HEK293 (cell line): Measurements from ENCODE around the gene RNF19B.

Experiments used
- CTCF ChIA-PET: fragments of 350-600 bp; formaldehyde crosslinking; extraction: SDS; loops from one replicate; lab custom pipeline; 2021; ENCODE audit warnings: antibody characterized with exemption; lab: Yijun Ruan, JAX
- POLR2A ChIA-PET: fragments of 300-600 bp; formaldehyde crosslinking; extraction: SDS; loops from one replicate; lab custom pipeline; 2020; ENCODE audit warnings: antibody characterized with exemption, inconsistent platforms; lab: Yijun Ruan, JAX
- H3K27ac ChIP-seq: fragments of 200-500 bp; sonication (Bioruptor generic); 2 replicates; pipeline ENCODE4 v1.5.1; 2014; ENCODE audit warnings: low read depth, low read length, control low read depth, inconsistent platforms; ENCODE audit errors: extremely low read depth
- H3K36me3 ChIP-seq, 2 experiments: fragments of 200-500 bp in 1 of 2; sonication (Bioruptor generic) in 1 of 2; 1 replicate in 1 of 2; 2 replicates in 1 of 2; pipeline ENCODE4 v1.5.1; 2014 to 2017; ENCODE audit warnings: inconsistent platforms in 2 of 2, low read length in 2 of 2; ENCODE audit not compliant: control insufficient read depth in 2 of 2, insufficient read depth in 1 of 2
- H3K4me1 ChIP-seq: fragments of 200-500 bp; sonication (Bioruptor generic); 2 replicates; pipeline ENCODE4 v1.5.1; 2014; ENCODE audit warnings: mild to moderate bottlenecking, low read length, inconsistent platforms; ENCODE audit not compliant: control insufficient read depth, insufficient read depth
- H3K4me3 ChIP-seq: 2 replicates; pipeline ENCODE4 v1.5.1; 2011; ENCODE audit warnings: low read depth, mild to moderate bottlenecking, control low read depth, low read length, moderate library complexity
- H3K9me3 ChIP-seq: fragments of 200-500 bp; sonication (Bioruptor generic); 2 replicates; pipeline ENCODE4 v1.5.1; 2014; ENCODE audit warnings: low read depth, low read length, inconsistent platforms; ENCODE audit not compliant: control insufficient read depth, insufficient read depth
- GLIS1 ChIP-seq: fragments of 450-650 bp; formaldehyde crosslinking; IDR thresholded peaks from 2 replicates; pipeline ENCODE4 v1.5.1; 2016; ENCODE audit warnings: missing biosample characterization, missing genetic modification characterization
- SP7 ChIP-seq: fragments of 450-650 bp; formaldehyde crosslinking; IDR thresholded peaks from 2 replicates; pipeline ENCODE4 v1.5.1; 2016; ENCODE audit warnings: missing biosample characterization, missing genetic modification characterization
- ZBTB1 ChIP-seq: fragments of 450-650 bp; formaldehyde crosslinking; IDR thresholded peaks from 2 replicates; pipeline ENCODE4 v1.5.1; 2016; ENCODE audit warnings: missing biosample characterization, missing genetic modification characterization
- ZFHX2 ChIP-seq: fragments of 450-650 bp; formaldehyde crosslinking; conservative IDR thresholded peaks from 2 replicates; pipeline ENCODE4 v1.5.1; 2016; ENCODE audit warnings: missing biosample characterization, missing genetic modification characterization
- ZNF184 ChIP-seq: fragments of 450-650 bp; IDR thresholded peaks from 2 replicates; pipeline ENCODE4 v1.5.1; 2018; ENCODE audit warnings: missing biosample characterization, mild to moderate bottlenecking, missing genetic modification characterization
- ZNF391 ChIP-seq: fragments of 450-650 bp; formaldehyde crosslinking; IDR thresholded peaks from 2 replicates; pipeline ENCODE4 v1.5.1; 2016; ENCODE audit warnings: low read depth, missing biosample characterization, missing genetic modification characterization, borderline replicate concordance
- ZNF561 ChIP-seq: fragments of 450-650 bp; IDR thresholded peaks from 2 replicates; pipeline ENCODE4 v1.5.1; 2018; ENCODE audit warnings: missing biosample characterization, missing genetic modification characterization, borderline replicate concordance
- ZNF626 ChIP-seq: fragments of 450-650 bp; sonication (Bioruptor Pico); formaldehyde crosslinking; IDR thresholded peaks from 2 replicates; pipeline ENCODE4 v1.5.1; 2018; ENCODE audit warnings: missing biosample characterization, missing genetic modification characterization, inconsistent platforms
- ZNF660 ChIP-seq: fragments of 450-650 bp; IDR thresholded peaks from 2 replicates; pipeline ENCODE4 v1.5.1; 2018; ENCODE audit warnings: missing biosample characterization, mild to moderate bottlenecking, missing genetic modification characterization
- ZNF670 ChIP-seq: fragments of 450-650 bp; formaldehyde crosslinking; IDR thresholded peaks from 2 replicates; pipeline ENCODE4 v1.5.1; 2016; ENCODE audit warnings: missing biosample characterization, missing genetic modification characterization, low read depth
- ZNF768 ChIP-seq: fragments of 450-650 bp; formaldehyde crosslinking; IDR thresholded peaks from 2 replicates; pipeline ENCODE4 v1.5.1; 2018; ENCODE audit warnings: missing biosample characterization, mild to moderate bottlenecking, missing genetic modification characterization
- ZNF776 ChIP-seq: fragments of 450-650 bp; formaldehyde crosslinking; IDR thresholded peaks from 2 replicates; pipeline ENCODE4 v1.5.0; 2017; ENCODE audit warnings: missing biosample characterization, missing genetic modification characterization, borderline replicate concordance
- ZSCAN23 ChIP-seq: fragments of 450-650 bp; formaldehyde crosslinking; IDR thresholded peaks from 2 replicates; pipeline ENCODE4 v1.5.1; 2016; ENCODE audit warnings: missing biosample characterization, missing genetic modification characterization
- TF ChIP-seq, protein P1 (sequence below): fragments of 450-650 bp; formaldehyde crosslinking; conservative IDR thresholded peaks from 2 replicates; pipeline ENCODE4 v1.5.1; 2016; ENCODE audit warnings: low read depth, missing biosample characterization, missing genetic modification characterization
- TF ChIP-seq, protein P2 (sequence below): fragments of 450-650 bp; formaldehyde crosslinking; IDR thresholded peaks from 2 replicates; pipeline ENCODE4 v1.5.1; 2016; ENCODE audit warnings: missing biosample characterization, missing genetic modification characterization
- TF ChIP-seq, protein P3 (sequence below): fragments of 450-650 bp; formaldehyde crosslinking; IDR thresholded peaks from 2 replicates; pipeline ENCODE4 v1.5.1; 2016; ENCODE audit warnings: missing biosample characterization, missing genetic modification characterization
- TF ChIP-seq, protein P4 (sequence below): fragments of 450-650 bp; formaldehyde crosslinking; IDR thresholded peaks from 2 replicates; pipeline ENCODE4 v1.5.1; 2016; ENCODE audit warnings: missing biosample characterization, missing genetic modification characterization
- TF ChIP-seq, protein P5 (sequence below): fragments of 450-650 bp; formaldehyde crosslinking; IDR thresholded peaks from 2 replicates; pipeline ENCODE4 v1.5.1; 2016; ENCODE audit warnings: missing biosample characterization, missing genetic modification characterization
- TF ChIP-seq, protein P6 (sequence below): fragments of 450-650 bp; formaldehyde crosslinking; IDR thresholded peaks from 2 replicates; pipeline ENCODE4 v1.5.1; 2016; ENCODE audit warnings: missing biosample characterization, missing genetic modification characterization

The RNF19B gene

DNA sequence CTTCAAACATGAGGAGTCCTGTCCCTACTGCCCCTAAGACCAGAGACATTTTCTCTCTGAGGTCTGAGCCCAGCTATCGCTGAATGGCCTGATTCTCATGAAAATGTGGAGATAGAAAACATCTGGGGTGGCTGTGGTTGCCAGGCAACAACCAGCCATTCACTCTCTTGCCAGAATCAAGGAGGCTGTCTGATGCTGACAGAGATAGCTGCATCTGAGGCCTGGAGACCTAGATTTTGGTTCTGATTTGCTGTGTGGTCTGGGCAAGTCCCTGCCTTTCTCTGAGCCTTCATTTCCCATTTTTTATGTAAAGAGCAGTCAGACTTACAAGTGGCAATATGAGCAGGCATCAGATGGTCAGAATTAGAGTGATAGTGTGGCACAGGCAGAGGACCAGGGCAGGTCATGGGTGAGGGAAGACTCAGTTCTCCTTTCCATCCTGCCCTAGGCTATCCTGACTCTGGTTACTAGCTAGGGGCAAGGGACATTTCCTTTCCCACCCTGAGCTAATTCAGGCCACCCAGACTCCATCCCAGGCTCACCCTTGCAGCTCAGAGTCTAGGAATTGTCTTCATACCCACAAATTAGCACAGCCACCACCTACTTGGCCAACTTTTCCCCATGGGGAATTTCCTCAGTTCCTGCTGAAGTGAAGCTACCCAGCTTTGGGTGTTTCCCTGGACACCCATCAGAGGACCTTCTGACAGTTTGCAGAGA, 20.0 kb upstream of the RNF19B start:
- TF ChIP-seq ZNF670 (tag by site-specific recombination), result no peak
- TF ChIP-seq, protein P1, sequence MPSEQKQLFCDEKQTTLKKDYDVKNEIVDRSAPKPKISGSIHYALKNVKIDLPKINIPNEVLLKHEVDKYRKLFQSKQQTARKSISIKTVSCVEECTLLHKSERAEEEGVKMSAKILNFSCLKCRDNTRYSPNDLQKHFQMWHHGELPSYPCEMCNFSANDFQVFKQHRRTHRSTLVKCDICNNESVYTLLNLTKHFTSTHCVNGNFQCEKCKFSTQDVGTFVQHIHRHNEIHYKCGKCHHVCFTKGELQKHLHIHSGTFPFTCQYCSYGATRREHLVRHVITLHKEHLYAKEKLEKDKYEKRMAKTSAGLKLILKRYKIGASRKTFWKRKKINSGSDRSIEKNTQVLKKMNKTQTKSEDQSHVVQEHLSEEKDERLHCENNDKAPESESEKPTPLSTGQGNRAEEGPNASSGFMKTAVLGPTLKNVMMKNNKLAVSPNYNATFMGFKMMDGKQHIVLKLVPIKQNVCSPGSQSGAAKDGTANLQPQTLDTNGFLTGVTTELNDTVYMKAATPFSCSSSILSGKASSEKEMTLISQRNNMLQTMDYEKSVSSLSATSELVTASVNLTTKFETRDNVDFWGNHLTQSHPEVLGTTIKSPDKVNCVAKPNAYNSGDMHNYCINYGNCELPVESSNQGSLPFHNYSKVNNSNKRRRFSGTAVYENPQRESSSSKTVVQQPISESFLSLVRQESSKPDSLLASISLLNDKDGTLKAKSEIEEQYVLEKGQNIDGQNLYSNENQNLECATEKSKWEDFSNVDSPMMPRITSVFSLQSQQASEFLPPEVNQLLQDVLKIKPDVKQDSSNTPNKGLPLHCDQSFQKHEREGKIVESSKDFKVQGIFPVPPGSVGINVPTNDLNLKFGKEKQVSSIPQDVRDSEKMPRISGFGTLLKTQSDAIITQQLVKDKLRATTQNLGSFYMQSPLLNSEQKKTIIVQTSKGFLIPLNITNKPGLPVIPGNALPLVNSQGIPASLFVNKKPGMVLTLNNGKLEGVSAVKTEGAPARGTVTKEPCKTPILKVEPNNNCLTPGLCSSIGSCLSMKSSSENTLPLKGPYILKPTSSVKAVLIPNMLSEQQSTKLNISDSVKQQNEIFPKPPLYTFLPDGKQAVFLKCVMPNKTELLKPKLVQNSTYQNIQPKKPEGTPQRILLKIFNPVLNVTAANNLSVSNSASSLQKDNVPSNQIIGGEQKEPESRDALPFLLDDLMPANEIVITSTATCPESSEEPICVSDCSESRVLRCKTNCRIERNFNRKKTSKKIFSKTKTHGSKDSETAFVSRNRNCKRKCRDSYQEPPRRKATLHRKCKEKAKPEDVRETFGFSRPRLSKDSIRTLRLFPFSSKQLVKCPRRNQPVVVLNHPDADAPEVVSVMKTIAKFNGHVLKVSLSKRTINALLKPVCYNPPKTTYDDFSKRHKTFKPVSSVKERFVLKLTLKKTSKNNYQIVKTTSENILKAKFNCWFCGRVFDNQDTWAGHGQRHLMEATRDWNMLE (tag by site-specific recombination), result no peak
- TF ChIP-seq ZBTB1, result no peak
- TF ChIP-seq, protein P2, sequence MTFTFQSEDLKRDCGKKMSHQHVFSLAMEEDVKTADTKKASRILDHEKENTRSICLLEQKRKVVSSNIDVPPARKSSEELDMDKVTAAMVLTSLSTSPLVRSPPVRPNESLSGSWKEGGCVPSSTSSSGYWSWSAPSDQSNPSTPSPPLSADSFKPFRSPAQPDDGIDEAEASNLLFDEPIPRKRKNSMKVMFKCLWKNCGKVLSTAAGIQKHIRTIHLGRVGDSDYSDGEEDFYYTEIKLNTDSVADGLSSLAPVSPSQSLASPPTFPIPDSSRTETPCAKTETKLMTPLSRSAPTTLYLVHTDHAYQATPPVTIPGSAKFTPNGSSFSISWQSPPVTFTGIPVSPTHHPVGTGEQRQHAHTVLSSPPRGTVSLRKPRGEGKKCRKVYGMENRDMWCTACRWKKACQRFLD, result no peak
- TF ChIP-seq, protein P3, sequence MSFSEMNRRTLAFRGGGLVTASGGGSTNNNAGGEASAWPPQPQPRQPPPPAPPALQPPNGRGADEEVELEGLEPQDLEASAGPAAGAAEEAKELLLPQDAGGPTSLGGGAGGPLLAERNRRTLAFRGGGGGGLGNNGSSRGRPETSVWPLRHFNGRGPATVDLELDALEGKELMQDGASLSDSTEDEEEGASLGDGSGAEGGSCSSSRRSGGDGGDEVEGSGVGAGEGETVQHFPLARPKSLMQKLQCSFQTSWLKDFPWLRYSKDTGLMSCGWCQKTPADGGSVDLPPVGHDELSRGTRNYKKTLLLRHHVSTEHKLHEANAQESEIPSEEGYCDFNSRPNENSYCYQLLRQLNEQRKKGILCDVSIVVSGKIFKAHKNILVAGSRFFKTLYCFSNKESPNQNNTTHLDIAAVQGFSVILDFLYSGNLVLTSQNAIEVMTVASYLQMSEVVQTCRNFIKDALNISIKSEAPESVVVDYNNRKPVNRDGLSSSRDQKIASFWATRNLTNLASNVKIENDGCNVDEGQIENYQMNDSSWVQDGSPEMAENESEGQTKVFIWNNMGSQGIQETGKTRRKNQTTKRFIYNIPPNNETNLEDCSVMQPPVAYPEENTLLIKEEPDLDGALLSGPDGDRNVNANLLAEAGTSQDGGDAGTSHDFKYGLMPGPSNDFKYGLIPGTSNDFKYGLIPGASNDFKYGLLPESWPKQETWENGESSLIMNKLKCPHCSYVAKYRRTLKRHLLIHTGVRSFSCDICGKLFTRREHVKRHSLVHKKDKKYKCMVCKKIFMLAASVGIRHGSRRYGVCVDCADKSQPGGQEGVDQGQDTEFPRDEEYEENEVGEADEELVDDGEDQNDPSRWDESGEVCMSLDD (tag by site-specific recombination), result no peak
- TF ChIP-seq ZNF184 (tag by site-specific recombination), result no peak
- TF ChIP-seq ZNF626 (tag by site-specific recombination), result no peak
- TF ChIP-seq ZSCAN23 (tag by site-specific recombination), result no peak
- TF ChIP-seq, protein P4, sequence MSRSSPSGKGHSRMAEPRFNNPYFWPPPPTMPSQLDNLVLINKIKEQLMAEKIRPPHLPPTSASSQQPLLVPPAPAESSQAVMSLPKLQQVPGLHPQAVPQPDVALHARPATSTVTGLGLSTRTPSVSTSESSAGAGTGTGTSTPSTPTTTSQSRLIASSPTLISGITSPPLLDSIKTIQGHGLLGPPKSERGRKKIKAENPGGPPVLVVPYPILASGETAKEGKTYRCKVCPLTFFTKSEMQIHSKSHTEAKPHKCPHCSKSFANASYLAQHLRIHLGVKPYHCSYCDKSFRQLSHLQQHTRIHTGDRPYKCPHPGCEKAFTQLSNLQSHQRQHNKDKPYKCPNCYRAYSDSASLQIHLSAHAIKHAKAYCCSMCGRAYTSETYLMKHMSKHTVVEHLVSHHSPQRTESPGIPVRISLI, result no peak
- TF ChIP-seq, all 188 proteins: peak for 0
- Histone ChIP-seq H3K27ac (no peak overlapping the region), H3K36me3 (no peaks in the 10 kb centered on the region), H3K4me3 (no peak overlapping the region), H3K9me3 (no peaks in the 10 kb centered on the region), H3K4me1 (no peaks in the 10 kb centered on the region)
- ChIA-PET CTCF (interaction anchor here (0.8 to 1.4 kb wide), 2 partner anchors 51 to 92 kb away, joined by 3 to 9 read pairs; no protein-coding TSS in a partner anchor), POLR2A (interaction anchor here (0.6 to 1.7 kb wide), 2 partner anchors 20 to 147 kb away, joined by 6 to 7 read pairs; partner anchors contain the start of gene RNF19B)

DNA sequence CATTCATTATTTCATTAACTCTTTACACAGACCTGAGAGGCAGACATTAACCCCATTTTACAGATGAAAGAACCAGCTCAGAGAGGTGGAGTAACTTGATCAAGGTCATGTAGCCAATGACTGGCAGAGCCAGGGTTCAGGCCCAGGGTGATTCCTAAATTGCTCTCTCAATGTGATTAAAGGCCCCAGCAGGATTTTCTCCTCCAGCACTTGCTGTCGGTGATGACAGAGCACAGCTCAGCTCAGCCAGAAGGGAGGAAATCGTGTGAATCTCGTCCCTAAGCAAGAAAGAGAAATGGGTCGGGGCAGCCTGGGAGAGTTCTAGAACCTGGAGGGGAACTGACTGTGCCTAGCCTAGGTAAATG, 19.5 kb upstream of the RNF19B start:
- POLR2A ChIA-PET, result interaction anchor here (0.6 to 1.7 kb wide), 2 partner anchors 19 to 147 kb away, joined by 6 to 7 read pairs; partner anchors contain the start of gene RNF19B
- Histone ChIP-seq H3K36me3 (no peaks in the 10 kb centered on the region), H3K4me1 (no peaks in the 10 kb centered on the region), H3K27ac (no peak overlapping the region), H3K9me3 (no peaks in the 10 kb centered on the region), H3K4me3 (no peak overlapping the region)
- CTCF ChIA-PET, result interaction anchor here (0.8 to 1.4 kb wide), 2 partner anchors 50 to 92 kb away, joined by 3 to 9 read pairs; no protein-coding TSS in a partner anchor
- no peak for TF ChIP-seq ZFHX2 (tag by site-specific recombination)
- no peak for TF ChIP-seq GLIS1 (tag by site-specific recombination)
- no peak for TF ChIP-seq ZNF391 (tag by site-specific recombination)
- no peak for TF ChIP-seq ZNF660 (tag by site-specific recombination)
- TF ChIP-seq, protein P5, sequence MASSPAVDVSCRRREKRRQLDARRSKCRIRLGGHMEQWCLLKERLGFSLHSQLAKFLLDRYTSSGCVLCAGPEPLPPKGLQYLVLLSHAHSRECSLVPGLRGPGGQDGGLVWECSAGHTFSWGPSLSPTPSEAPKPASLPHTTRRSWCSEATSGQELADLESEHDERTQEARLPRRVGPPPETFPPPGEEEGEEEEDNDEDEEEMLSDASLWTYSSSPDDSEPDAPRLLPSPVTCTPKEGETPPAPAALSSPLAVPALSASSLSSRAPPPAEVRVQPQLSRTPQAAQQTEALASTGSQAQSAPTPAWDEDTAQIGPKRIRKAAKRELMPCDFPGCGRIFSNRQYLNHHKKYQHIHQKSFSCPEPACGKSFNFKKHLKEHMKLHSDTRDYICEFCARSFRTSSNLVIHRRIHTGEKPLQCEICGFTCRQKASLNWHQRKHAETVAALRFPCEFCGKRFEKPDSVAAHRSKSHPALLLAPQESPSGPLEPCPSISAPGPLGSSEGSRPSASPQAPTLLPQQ (tag by site-specific recombination), result no peak
- TF ChIP-seq, protein P6, sequence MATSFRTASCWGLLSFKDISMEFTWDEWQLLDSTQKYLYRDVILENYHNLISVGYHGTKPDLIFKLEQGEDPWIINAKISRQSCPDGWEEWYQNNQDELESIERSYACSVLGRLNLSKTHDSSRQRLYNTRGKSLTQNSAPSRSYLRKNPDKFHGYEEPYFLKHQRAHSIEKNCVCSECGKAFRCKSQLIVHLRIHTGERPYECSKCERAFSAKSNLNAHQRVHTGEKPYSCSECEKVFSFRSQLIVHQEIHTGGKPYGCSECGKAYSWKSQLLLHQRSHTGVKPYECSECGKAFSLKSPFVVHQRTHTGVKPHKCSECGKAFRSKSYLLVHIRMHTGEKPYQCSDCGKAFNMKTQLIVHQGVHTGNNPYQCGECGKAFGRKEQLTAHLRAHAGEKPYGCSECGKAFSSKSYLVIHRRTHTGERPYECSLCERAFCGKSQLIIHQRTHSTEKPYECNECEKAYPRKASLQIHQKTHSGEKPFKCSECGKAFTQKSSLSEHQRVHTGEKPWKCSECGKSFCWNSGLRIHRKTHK (tag by site-specific recombination), result no peak
- TF ChIP-seq ZNF776 (tag by site-specific recombination), result no peak
- TF ChIP-seq ZNF768 (tag by site-specific recombination), result no peak
- no peak for TF ChIP-seq SP7 (tag by site-specific recombination)
- no peak for TF ChIP-seq ZNF561
